SH-SY5Y (cell line): ENCODE results near the gene AKR1B15.

Experiments
- GATA2 ChIP-seq: IDR thresholded peaks from 2 replicates; pipeline ENCODE4 v1.6.1; 2011; ENCODE audit warnings: mild to moderate bottlenecking, low read depth, low read length
- GATA3 ChIP-seq: IDR thresholded peaks from 2 replicates; pipeline ENCODE4 v1.6.1; 2011; ENCODE audit warnings: low read depth, mild to moderate bottlenecking, low read length, moderate library complexity

GRCh38 chr7:134505856-134506255, 43.1 kb upstream of the AKR1B15 start:
- no peak for TF ChIP-seq GATA3
- TF ChIP-seq GATA2, result no peak
